Activated gamma-delta T cell (primary cell): ENCODE data around the gene MOB3B.
"Not testable (repeated sequence)": the region's sequence is repeated elsewhere in the genome, so short reads cannot be mapped to it uniquely, and the experiment has no call there.

ENCODE experiments used
- DNase-seq: peaks from one replicate; lab custom pipeline; 2025; lab: John Stamatoyannopoulos, UW

Gene MOB3B

DNA sequence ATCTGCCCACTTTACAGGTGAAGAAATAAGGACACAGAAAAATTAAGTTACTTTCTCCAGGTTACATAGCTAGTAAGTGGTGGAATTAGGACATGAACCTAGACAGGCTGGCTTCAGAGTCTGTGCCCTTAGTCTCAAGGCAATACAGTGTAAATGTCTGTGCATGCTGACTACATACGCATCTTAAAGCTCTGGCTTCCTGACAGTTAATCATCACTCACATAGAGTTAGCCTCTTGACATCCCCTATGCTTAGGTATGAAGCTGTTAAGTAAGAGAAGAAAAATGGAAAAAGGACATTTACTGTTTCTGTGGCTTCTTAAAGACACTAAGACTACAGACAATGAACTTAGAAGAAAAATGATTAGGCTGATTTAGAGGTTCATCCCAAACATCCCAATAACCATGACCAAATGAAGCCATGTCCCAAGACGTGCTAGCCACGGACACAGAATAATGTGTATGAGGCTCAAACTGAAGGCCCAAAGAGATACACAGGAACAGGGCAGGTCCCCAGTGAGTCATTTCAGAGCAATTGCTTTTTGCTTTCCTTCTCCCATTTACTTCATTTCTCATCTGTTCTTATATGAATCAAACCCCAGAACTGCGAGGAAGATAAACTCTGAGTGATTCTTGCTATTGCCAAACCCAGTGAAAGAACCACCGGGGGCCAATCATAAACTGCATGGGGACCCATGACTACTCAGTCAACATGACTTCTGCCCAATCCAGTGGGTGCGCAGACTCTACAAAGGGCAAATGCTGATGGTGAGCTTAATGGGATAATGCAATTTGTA, 105.5 kb downstream of the MOB3B start:
- no peak for DNase-seq

DNA sequence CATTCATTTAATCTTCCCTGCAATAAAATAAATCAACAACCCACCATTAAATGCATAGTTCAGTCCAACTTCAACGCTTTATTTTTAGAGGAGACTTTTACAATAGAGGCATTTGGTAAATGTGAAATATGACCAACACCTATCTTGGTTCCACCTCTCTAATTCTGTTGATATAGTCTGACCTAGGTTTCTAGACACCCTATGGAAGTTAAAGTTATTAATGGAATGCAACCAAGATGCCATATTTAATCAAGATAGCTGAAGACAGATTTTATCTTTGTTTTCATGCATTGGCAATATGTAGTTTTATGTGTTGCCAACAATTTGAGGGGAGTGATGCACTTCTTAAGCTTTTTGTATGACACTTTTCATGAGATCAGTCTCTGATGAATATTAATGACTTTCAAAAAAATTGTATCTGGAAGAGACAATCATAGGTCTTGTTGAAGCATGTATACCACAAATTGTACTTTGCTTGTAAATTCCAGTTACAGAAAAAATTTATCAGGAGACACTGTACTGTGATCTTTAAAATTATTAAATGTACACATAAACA, 107.3 kb downstream of the MOB3B start:
- no peak for DNase-seq

DNA sequence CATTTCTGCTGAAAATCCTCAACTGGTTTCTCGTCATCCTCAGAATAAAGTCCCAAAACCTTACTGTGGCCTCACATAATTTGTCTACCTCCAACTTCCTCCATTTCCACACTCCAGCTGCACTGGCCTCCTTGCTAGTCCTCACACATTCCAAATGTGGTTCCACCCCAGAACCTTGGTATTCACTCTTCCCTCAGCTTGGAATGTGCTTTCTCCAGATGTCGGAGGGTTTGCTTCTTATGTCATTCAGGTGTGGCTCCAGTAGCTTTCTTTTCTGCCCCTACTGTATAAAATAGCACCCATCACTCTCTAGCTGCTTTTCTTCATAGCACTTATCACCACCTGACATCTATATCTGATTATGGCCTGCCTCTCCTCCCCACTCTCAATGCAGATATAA, 108.0 kb downstream of the MOB3B start:
- DNase-seq, result no peak

DNA sequence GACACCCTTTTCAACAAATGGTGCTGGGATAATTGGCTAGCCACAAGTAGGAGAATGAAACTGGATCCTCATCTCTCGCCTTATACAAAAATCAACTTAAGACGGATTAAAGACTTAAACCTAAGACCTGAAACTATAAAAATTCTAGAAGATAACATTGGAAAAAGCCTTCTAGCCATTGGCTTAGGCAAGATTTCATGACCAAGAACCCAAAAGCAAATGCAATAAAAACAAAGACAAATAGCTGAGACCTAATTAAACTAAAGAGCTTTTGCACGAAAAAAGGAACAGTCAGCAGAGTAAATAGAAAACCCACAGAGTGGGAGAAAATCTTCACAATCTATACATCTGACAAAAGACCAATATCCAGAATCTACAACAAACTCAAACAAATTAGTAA, 110.1 kb downstream of the MOB3B start:
- DNase-seq, result not testable (repeated sequence)

DNA sequence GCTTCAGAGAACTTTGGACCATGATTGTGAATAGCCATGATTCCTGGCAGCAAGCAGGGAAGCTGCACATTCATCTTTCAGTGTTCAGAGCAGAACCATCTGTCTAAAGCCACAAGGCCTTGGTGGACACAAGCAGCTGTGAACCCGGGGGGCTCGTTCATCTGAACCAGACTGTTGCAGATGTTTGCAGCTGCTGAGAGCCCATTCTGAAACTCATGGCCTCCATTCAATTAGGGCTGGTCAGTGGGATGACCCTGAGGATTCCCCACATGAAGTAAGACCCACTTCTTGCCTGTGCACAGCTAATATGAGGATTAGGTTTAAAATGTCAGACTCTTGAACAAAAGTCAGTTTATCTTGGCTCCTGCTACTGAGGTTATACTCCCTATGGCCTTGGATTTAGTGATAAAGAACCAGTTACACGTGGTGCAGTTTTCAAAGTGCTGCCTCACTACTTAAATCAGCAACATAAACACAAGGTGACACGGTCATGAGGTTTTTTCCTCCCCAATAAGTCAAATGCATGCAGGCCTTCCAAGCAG, 115.3 kb downstream of the MOB3B start:
- no peak for DNase-seq

DNA sequence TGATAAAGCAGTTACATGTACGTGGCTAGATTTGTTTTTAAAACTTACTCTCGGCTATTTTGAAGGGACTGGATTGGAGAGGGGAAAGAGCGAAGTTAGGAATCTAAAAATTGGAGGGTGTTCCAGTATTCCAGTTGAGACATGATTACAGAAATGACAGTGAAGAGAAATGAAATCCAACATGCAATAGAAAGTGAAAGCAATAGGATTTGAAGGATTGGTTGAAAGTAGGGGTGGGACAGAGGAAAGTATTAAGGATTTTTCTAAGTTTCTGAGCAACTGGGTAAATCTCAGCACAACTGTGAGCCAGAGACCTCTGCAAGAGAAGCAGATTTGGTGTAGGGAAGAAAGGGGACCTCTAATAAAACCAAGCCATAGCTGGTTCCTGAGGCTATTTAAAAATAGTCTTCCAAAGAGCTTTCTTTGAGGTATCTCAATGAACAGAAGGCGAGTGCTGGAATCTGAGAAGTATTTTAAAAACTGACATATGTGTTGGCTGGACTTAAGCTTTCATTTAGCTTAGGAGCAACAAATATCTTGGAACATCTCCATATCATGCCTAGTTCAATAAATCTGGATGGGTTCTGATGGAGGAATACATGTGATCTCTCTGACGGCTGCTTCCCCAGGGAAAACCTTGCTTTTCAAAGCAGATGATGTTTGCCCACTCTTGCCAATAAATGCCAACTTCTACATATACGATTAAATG, 115.9 kb downstream of the MOB3B start:
- no peak for DNase-seq

GRCh38 chr9:27412963-27413362, 116.7 kb downstream of the MOB3B start:
- no peak for DNase-seq

- no peak for DNase-seq
Measured at GRCh38 chr9:27412081-27412480, 117.5 kb downstream of the MOB3B start.

GRCh38 chr9:27408482-27408881, 121.1 kb downstream of the MOB3B start:
- DNase-seq, result no peak

DNA sequence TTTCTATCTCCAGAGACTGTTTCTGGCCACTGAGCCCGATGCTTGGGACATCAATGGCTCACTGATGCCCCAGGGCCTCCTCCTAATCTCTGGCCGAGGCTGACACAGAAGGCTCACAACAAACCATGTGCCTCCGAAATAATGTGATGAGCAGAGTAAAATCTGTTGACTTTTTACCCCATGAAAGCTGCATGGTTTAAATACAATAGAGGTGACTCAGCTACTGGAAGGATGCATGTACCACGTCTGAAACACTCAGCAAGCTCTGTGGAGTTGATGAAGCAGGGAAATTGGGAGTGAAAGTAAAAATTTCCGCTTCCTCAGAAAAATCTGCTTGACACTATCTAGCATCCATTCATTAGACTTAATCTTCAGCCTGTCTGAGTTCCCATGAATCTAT, 121.6 kb downstream of the MOB3B start:
- no peak for DNase-seq

- DNase-seq, result no peak
Measured at GRCh38 chr9:27407491-27407890, 122.1 kb downstream of the MOB3B start.

DNA sequence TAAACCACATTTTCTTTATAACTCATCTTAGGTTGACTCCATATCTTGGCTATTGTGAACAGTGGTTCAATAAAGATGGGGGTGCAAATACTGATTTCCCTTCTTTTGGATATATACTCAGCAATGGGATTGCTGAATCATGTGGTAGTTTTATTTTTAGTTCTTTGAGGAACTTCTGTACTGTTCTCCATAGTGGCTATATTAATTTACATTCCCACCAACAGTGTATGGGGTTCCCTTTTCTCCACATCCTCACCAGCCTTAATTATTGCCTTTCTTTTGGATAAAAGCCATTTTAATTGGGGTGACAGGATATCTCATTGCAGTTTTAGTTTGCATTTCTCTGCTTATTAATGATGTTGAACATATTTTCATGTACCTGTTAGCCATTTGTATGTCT, 125.0 kb downstream of the MOB3B start:
- no peak for DNase-seq

GRCh38 chr9:27402626-27403025, 127.0 kb downstream of the MOB3B start:
- DNase-seq, result no peak

DNA sequence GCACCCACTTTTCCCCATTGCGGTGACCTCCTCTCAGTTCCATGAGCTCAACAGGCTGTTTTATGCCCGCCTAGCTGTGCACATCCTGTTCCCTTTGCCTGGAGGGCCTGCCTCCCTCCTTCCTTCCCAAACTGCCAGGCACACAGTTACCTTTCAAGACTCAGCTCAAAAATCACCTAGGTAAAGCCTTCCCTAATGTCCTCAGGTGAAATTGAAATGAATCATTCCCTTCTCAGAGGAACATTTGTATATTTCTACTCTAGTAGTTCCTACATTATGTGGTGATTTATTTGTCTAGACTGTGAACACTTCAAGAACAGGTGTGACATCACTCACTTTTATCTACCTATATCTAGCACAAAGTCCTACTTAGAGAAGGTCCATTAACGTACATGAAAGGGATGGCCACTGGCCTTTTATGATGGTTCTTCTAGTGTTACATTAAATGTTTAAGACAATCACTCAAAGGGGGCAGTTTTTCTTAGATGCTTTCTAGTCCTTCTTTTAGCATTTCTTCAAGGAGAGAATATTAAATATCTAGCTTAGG, 129.2 kb downstream of the MOB3B start:
- DNase-seq, result no peak

GRCh38 chr9:27398982-27399653, 130.5 kb downstream of the MOB3B start:
- no peak for DNase-seq

DNA sequence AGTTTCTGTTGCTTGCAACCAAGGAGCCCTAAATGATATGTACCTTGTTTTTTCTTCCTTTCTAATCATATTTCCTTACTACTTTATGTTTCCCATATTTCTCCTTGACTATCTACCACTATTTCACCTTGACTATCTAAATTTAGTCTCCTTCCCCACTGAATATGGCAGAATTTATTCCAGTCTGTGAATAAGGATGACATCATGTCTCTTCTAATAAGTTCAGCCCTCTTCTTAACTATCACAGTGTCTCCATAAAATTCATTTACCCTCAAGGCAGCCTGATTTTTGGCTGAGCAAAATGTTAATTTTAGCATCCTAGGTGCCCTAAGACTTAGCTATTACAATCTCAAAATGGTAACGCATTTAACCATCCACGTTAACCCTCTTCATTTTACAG, 133.1 kb downstream of the MOB3B start:
- DNase-seq, result no peak

DNA sequence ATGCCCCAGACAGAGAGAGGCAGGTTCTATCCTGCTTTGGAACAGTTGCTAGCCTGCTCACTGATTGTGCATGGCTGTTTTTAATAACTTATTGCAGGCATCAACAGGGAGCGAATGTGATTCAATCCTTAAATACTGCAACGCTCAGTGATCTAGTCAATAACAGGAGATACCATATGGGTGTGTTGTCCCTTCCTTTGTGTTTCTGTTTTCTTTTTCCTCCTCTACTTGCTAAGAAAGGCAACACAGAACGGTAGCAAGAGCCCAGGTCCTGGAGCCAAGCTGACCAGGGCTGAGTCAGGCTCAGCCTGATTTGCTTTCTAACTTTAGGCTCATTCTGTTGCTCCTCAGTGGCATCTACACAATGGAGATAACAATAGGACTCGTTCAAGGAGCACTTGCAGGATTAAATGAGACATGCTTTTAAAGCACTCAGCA, 134.1 kb downstream of the MOB3B start:
- DNase-seq, result no peak

DNA sequence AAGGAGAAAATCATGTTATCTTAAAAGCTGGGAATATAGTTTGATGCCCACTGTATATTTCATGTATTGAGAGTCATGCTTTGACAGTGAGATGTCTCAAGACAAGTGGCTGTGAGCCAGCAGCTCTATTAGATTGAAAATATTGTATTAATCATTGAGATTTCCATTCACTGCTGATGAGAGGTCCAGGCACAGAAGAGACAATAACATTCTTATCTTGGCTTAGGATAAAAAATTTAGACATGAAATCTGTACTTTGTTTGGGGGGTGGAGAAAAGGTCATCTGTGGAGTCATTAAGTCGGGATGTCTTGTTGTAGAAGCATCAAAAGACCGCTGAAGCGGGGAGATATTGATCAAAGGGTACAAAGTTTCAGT, 134.8 kb downstream of the MOB3B start:
- no peak for DNase-seq

- no peak for DNase-seq
Measured at GRCh38 chr9:27394154-27394825, 135.3 kb downstream of the MOB3B start.

- no peak for DNase-seq
Measured at GRCh38 chr9:27393054-27393846, 136.4 kb downstream of the MOB3B start.

GRCh38 chr9:27392451-27392850, 137.2 kb downstream of the MOB3B start:
- DNase-seq, result no peak
